ENCODE results near the gene COL20A1. TPM values are rescaled to one million over a fixed set of nuclear protein-coding genes. Genes with fewer than 3 reads are reported as not detected.

Gene COL20A1
- not detected in 2 replicates for total RNA-seq

DNA sequence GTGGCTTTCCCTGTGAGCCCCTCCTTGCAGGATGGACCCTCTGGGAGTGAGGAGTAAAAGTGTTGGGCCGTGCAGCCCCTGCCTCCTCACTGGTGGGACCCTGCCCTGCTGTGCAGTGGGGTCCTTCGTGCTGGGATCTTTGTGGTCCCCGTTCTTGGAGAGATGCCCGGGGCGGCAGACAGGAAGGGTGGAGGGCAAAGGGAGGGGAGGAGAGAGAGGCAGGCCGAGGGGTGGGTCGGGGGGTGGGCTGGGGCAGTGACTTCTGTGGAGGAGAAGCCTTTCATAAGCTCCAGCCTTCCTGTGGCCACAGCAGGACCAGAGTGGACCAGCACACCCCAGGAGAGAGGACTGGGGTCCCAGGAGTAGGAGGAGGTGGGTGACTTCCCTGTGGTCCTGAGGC is at the start of gene COL20A1:
TSS of gene COL20A1 (plus strand) at position 283 of the 400 bp plus-strand sequence. CDS start 1,922 bp downstream, outside the sequence.

DNA sequence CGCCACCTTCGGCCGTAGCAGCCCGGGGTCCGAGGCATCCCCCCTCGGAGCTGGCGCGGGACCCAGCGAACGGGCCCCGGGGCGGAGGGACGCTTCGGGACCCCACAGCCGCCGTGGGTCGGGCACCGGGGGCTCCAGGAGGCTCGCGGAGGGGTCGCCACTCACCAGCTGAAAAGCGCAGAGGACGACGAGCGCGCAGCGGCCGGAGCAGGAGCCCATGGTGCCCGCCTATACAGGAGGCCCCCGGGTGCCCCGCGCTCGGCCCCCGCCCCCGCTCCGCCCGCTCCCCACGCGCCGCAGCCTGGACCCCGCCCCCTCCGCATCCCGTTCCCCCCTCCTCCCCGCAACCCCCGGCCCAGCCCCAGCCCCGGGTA is 38.8 kb upstream of the COL20A1 start, which contains the start of gene NKAIN4:
TSS of gene NKAIN4 (minus strand) at position 232 of the 374 bp plus-strand sequence. CDS start at position 219, 13 bp downstream.

DNA sequence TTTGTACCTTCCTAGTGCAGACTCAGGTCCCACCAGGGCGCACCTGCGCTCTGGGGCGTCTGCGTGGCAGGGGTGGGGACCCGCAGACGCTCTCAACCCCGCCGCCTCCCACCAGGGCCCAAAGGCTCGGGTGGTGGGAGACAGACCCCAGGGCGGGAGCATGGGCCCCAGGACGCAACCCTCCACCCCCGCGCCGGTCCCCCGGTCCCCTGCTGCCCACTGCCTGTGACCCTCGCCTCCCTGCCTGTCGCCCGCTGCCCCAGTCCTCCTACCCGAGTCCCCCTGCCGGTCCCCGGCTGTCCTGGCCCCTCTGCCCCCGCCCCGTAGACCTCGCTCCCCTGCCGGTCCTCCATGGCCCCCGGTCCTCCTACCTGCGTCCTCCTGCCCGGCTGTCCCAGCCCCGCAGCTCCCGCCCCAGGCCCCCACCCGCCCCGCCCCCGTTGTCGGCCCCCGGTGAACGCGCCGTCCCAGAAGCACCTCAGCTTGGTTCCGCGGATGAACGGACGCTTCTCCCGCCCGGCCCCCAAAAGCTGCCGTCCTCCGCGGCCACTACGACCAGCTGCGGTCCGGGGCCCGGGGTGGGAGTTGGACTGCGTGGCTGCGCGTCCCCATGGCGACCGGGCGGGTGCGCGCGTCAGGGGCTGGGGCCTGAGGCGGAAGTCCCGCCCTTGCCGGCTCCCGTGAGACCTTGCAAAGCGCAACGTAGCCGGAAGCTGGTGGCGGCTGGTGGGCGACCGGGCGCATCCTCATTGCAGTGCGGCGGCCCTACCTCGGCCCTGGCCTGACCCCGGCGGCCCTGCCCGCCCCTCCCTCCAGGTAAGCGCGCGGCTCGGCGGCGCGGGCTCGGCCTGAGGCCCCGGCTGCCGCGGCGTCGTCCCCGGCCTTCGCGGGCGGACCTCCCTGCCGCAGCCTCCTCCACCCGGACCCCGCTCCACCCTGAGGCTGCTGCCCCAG is 20.6 kb upstream of the COL20A1 start, which contains the start of gene ARFGAP1:
TSS of gene ARFGAP1 (plus strand) at position 709 of the 954 bp plus-strand sequence. CDS start 2,768 bp downstream, outside the sequence.

DNA sequence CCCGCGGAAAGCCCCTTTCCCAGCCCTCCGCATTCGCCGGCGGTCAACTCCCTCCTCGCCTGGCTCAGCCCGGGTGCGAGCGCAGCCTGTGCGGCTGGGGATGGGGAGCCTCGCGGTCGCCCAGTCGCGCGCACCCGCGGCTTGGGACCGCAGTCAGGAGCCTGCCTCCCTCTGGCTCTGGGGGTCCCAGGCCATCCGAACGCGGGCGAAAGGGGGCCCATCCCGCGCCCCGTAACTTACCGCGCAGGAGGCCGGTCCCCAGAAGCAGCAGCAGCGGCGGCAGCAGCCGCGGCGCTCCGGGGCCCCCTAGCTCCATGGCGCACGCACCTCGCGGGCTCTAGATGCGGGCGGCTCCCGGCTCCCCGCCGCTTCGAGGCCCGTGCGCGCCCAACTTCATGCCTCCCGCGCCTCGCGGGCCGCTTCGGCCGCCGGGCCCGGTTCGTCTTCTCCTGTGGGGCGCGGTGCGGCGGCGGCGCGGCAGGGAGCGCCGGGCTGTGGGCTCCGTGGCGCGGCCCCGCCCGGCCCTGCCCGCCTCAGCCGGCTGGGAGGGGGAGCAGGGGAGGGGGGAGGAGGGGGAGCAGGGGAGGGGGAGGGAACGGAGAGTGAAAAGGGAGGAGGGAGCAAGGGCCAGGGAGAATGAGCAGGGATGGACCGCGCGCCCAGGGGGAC is 68.0 kb downstream of the COL20A1 start, which contains the start of gene CHRNA4:
TSS of gene CHRNA4 (minus strand) at position 500 of the 669 bp plus-strand sequence. CDS start at position 316, 184 bp downstream.

Other genes starting within 250 kb of the COL20A1 start
- 18.6 and 21.3 TPM in 2 replicates for gene YTHDF1, start 77.1 kb upstream of the COL20A1 start, total RNA-seq
- under 0.01 TPM in 1 of 2 replicates, not detected in the other for gene BIRC7, start 57.3 kb upstream of the COL20A1 start, total RNA-seq
- gene NKAIN4, start 38.7 kb upstream of the COL20A1 start, total RNA-seq: not detected in 2 replicates
- 35.5 and 35.9 TPM in 2 replicates for gene ARFGAP1, start 20.4 kb upstream of the COL20A1 start, total RNA-seq
- gene CHRNA4, start 68.2 kb downstream of the COL20A1 start, total RNA-seq: 0.09 TPM in 1 of 2 replicates, not detected in the other
- gene KCNQ2, start 179.5 kb downstream of the COL20A1 start, total RNA-seq: not detected in 2 replicates
- 5.8 and 7.9 TPM in 2 replicates for gene EEF1A2, start 205.9 kb downstream of the COL20A1 start, total RNA-seq
- gene PPDPF, start 227.6 kb downstream of the COL20A1 start, total RNA-seq: 13.2 and 14.0 TPM in 2 replicates
- under 0.01 TPM in 1 of 2 replicates, not detected in the other for gene PTK6, start 244.2 kb downstream of the COL20A1 start, total RNA-seq